GM19324 (cell line): ENCODE data around the gene MYMK.

Experiments
- ATAC-seq: cut with Tn5 transposase; IDR thresholded peaks from one replicate; pipeline ENCODE4 v1.9.1; 2021; ENCODE audit warnings: mild to moderate bottlenecking, moderate library complexity; ENCODE audit not compliant: unreplicated experiment, low FRiP score

MYMK gene

DNA sequence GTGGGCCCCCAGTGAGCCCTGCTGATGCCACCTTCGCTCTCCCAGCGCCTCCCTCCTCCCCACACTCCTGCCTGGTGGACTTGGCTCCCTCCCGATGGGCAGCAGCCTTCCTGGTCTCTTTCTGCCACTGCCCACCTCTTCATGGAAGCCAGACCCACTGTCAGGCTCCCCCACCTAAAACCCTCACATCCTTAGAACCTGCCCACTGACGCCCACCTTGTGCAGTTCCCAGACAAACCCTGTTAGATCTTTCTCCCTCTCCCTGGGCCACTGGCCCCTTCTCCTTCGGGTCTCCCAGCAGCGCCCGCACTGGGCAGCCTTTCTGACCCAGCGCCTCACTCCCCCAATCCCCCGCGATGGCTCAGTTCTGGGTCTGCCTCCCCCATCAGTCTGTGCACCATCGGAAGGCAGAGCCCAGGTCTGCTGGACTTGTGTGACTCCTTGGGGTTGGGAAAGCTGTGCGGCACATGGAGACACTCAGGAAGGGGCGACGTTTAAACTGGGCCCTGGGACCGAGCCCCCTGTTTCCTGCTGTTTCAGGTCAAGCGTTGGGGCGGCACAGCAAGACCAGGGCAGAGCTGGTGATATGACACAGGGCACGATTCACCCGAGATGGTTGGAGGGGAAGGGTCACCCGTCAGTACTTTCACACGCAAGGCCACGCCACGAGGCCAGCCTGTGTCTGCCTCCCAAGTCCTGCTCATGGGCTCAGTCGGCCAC lies 17.4 kb downstream of the MYMK start:
- no peak for ATAC-seq

- ATAC-seq, result no peak
These were observed 18.1 kb downstream of the MYMK start for GRCh38 chr9:133506653-133507038.

DNA sequence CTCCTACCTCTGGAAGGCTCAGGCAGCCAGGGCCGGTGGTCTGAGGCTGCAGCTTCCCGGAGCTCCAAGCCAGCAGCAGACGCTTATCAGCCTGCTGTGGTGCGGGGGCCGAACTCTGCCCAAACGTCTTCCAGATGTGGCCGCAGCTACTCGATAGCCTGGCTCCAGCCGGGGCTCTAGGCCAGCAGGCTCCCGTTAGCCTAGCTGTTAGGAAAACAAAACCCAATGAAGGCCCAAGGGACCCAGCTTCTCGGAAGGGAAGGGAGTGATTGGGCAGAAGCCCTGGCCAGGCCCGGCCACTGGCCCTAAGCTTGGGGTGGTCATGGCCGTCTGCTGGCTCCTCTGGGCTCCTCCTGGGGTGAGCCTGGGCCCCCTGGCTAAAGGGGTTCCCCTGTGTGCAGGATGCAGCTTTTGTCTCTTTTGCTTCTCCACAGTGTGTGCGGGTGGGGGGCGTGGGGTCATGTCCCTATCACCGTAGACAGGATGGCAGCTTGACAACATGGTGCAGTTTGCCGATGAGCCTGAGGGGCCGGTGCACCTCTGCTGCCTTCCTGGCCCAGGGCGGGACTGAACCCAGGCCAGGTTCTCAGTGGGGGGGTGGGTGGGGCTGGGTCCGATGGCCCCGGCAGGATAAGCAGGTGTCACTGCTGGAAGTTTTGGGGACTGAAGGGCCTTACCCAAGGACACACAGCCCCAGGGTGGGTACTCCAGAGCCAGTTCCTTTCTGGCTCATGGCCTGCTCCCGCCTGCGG lies 18.7 kb downstream of the MYMK start:
- no peak for ATAC-seq

DNA sequence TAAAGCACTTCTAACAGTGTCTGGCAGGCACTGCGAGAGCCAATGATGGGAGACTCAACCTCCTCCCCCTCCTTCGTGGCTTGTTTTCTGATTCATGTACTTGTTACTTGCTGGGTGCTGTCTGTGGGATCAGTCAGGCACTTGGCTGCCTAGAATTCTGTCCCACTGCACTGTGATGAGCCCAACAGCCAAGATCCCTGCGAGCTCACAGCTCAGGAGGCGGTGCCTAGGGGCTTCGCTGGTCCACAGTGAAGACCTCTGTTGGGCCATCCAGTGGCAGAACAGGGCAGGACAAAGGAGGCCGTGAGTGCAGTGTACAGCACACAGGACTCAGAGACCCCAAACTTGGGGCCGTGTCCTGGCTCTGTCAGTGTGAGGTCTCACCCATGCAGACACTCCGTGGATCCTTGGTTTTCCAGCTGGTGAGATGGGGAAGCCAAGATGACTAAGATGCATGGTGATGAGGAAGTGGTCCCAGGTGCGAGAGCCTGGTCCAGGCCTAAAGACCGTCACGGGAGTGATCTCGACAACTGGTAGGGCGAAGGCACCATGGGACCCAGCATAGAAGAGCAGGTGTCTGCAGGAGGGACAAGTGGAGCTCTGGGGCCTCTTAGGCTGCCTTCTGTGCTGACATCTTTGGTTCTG lies 19.5 kb downstream of the MYMK start:
- no peak for ATAC-seq

- no peak for ATAC-seq
These were observed 22.6 kb downstream of the MYMK start for GRCh38 chr9:133502112-133502511.

DNA sequence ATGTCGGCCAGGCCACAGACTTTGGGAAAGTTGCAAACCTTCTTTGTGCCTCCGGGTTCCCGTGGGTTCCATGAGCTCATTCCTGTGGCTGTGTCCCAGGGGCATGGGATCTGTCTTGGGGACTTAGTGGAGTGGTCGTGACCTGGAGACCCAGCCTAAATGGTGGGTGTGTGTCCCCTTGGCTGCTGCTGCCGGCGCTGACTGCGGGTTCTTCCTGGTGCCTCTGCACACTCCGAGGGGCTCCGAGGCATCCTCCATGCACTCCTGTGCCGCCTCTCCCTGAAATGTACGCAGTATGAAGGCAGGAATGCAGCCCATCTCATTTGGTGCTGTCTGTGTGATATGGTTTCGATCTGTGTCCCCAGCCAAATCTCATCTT lies 24.9 kb downstream of the MYMK start:
- ATAC-seq, result no peak

DNA sequence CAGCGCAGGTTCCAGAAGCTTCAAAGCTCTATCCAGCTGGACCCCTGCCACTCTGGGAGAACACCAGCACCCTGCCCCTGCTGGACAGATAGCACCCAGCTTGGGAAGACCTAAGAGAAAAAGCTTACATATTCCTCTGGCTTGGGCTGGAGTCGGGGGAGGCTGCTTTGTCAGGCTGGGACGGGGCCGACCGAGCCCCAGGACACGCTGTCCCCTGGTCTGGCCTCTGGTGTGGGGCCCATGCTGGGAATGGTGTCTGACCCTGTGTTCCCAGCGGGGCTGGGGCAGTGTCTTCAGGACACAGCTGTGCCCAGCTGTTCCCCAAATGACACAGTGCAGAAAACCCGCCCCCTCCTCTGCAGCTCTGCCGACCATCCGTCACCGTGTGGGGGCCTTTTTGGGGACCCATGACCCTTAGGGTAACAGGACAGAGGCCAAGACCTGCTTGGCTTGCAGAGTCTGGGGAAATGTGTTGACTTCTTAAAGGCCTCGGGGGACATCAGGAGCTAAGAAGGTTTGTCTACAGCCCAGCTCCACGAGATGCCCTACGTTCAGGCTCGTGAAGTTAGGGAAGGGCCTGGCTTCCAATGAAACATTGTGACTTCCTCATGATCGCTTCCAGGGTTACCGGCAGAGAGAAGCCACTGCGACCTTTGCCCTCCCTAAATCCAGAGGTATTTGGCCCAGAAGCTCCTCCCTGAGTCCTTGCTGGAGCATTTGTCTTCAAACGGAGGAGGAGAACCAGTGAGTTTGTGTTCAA lies 25.4 kb downstream of the MYMK start:
- ATAC-seq, result no peak

GRCh38 chr9:133496861-133497842 lies 27.6 kb downstream of the MYMK start:
- no peak for ATAC-seq

GRCh38 chr9:133495327-133496293 lies 29.1 kb downstream of the MYMK start:
- no peak for ATAC-seq

DNA sequence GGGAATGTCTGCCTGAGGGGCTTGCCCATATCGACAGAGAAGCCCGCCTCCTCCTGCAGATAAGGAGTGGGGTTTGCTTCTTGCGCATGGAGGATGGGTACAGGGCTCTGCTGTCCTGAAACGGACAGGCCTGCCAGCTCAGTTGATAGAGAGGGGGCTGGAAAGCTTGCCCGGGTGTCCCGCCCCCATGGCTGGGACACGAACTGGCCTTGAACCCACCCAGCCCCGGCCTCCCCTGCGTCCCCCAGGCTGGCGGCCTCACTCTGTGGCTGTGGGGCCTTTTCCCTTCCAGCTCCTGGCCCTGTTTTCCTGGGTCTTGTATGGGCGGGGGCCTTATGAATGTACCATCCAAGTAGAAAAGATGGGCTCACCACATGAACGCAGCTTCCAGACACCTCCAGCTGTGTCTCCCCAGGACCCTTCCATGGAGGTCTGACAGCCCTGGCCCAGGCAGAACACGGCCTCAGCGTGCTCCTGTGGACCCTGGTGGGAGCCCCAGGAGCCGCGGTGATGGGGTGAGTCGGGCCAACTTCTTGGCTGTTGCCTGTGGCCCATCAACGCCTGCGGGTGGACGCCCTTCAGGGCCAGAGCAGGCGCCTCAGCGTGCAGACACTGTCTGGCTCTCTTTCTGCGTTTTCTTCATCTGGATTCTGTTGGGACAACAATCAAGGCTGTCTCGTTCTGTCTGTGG lies 30.0 kb downstream of the MYMK start:
- no peak for ATAC-seq

GRCh38 chr9:133493845-133494540 lies 30.8 kb downstream of the MYMK start:
- ATAC-seq, result no peak

DNA sequence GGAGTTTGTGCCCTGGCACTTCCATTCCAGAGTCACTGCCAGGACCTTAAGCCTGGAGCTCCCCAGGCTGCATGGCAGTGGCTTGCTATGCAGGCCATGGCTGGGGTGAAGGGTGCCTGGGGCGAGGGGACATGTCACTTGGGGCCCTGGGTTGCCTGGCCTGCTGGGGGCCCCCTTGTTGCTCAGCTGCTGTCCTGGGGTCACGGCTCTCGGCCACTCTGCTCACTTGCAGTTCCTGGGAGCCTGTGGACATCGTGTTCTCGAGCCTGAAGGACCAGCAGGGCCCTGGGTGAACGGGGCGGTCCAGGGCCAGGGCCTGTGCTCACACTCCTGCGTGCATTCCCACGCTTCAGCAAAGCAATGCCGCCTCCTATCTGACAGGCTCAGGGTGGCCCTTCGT lies 31.3 kb downstream of the MYMK start:
- no peak for ATAC-seq

- no peak for ATAC-seq
These were observed 32.4 kb downstream of the MYMK start for GRCh38 chr9:133492061-133493021.

DNA sequence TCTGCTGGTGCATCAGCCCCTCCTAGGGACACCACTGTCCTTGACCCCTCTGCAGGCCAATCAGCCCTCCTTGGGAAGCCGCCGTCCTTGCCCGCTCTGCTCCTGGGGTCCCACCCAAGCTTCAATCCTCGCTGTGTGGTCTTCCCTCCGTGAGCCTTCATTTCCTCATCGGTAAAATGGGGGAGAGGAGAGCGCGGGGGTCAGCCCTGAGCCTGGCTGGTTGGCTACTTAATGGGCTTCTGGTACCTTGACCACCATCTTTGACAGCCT lies 33.2 kb downstream of the MYMK start:
- no peak for ATAC-seq

DNA sequence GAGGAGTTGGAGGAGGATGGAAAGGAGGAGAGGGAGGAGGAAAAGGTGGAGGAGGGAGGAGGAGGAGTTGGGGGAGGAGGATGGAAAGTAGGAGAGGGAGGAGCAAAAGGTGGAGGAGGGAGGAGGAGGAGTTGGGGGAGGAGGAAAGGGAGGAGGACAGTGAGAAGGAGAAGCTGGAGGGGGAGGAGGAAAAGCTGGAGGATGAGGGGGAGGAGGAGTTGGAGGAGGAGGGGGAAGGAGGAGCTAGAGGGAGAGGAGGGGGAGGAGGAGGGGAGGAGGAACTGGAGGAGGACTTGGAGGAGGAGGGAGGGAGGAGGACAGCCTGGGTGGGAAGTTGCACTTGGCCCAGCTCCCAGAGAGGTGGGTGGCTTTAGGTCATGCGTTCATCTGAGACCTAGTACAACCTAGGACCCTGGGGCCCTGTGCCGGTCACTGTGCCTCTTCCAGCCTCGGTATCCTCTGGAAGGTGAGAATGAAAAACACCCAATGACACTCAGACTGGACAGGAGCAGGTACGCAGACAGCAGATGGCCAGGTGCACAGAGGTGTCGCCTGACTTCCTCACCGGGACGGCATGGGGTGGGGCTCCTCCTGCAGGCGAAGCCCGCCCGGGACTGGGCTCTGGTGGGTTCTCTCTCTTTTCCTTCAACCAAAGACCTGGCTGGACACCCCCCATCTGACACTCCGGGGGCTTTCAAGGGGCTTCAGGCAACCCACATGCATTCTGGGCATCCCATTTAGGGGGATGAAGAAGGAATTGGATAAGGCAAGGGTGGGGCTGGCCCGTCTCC lies 33.7 kb downstream of the MYMK start:
- ATAC-seq, result no peak

GRCh38 chr9:133490201-133490681 lies 34.5 kb downstream of the MYMK start:
- no peak for ATAC-seq
